ENCODE measurements around the gene ESRRG.

Gene ESRRG

DNA sequence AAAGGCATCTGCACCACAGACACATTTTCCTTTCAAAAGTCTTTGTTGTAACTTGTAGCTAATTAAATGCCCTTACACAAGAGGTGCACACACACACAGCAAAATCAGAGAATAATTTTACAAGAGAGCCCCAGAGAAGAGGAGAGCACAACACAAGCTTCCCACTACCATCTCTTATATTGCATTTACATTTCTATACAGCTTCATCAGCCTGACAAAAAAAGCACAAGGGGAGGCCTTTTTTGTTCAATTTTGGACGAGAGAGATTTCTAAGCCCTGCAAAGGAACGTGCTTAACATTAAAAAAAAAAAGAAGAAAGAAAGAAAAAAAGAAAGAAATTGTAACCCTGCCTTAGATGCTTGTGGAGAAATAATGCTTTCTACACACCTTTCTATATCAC, 17.1 kb upstream of the ESRRG start:
- H3K9me3 ChIP-seq (ENCODE audit: control insufficient read depth, insufficient read depth, low read length): no peaks in the 10 kb centered on the region
- H3K4me3 ChIP-seq (ENCODE audit: low read depth, low read length): peak overlapping the region; percentile 37
- H3K27ac ChIP-seq (ENCODE audit: low read depth, low read length): peak overlapping the region; percentile 88
- no peaks in the 10 kb centered on the region for H3K36me3 ChIP-seq (ENCODE audit: control insufficient read depth, insufficient read depth, low read length)
- no peaks in the 10 kb centered on the region for H3K27me3 ChIP-seq (ENCODE audit: control insufficient read depth, insufficient read depth, low read length)
- peaks cover 33% of the 10 kb centered on the region for H3K4me1 ChIP-seq (ENCODE audit: control insufficient read depth, insufficient read depth, low read length)
- H3K9ac ChIP-seq (ENCODE audit: low read depth, low read length): no peak overlapping the region

DNA sequence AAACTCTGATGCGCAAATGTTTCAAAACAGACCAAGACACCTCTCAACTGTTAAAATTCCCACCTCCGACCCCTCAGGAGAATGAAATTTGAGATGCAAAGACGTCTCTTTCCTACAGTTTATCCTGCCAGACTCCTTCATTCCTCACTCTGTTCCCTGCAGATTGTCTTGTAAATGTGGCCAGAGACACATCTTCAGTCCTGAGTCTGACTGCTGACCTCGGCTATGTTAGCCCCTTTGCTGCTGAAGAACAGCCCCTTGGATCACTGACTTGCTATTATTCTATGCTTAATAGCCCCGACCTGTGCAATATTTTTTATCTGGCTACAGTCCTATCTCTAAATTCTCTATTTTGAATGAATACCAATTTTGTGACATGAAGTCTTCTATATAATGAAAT, 16.6 kb upstream of the ESRRG start:
- Histone ChIP-seq H3K27me3 (ENCODE audit: control insufficient read depth, insufficient read depth, low read length) (no peaks in the 10 kb centered on the region), H3K4me1 (ENCODE audit: control insufficient read depth, insufficient read depth, low read length) (peaks cover 33% of the 10 kb centered on the region), H3K9me3 (ENCODE audit: control insufficient read depth, insufficient read depth, low read length) (no peaks in the 10 kb centered on the region), H3K36me3 (ENCODE audit: control insufficient read depth, insufficient read depth, low read length) (no peaks in the 10 kb centered on the region), H3K27ac (ENCODE audit: low read depth, low read length) (peak overlapping the region; percentile 88), H3K4me3 (ENCODE audit: low read depth, low read length) (peak overlapping the region; percentile 37), H3K9ac (ENCODE audit: low read depth, low read length) (no peak overlapping the region)

DNA sequence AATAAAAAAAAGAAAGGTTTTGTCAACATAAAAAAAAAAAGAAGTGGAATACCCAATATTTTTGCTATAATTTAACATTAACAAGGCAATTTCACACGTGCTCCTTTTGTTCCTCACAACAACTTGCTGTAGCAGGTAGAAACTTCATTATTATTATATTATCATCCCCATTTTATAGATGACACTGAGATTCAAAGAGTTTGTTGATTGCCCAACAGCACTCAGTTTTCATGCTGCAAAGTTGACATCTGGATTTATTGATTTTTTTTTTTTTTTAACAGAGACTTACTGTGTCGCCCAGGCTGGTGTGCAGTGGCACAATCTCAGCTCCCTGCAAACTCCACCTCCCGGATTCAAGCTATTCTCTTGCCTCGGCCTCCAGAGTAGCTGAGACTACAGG, 8.9 kb upstream of the ESRRG start:
- no peaks in the 10 kb centered on the region for H3K9me3 ChIP-seq (ENCODE audit: control insufficient read depth, insufficient read depth, low read length)
- no peak overlapping the region for H3K9ac ChIP-seq (ENCODE audit: low read depth, low read length)
- H3K36me3 ChIP-seq (ENCODE audit: control insufficient read depth, insufficient read depth, low read length): no peaks in the 10 kb centered on the region
- H3K27me3 ChIP-seq (ENCODE audit: control insufficient read depth, insufficient read depth, low read length): no peaks in the 10 kb centered on the region
- no peak overlapping the region for H3K27ac ChIP-seq (ENCODE audit: low read depth, low read length)
- no peak overlapping the region for H3K4me3 ChIP-seq (ENCODE audit: low read depth, low read length)
- H3K4me1 ChIP-seq (ENCODE audit: control insufficient read depth, insufficient read depth, low read length): peaks cover 6% of the 10 kb centered on the region

DNA sequence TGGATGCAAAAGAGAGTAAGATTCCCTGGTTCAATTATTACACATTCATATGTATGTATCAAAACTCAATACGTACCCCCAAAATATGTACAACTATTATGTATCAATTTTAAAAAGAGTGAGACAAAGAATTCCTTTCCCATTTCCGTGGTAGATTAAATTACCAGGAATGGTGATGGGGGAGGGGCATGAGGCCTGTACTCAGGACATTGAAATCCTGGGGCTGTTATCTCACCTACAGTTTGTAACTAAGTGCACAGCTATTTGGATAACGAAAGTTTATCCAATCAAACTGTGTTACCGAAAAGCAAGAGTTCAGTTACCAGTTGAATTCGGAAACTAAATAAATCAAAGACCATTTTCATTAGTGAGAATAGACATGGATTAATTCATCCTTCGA, 8.3 kb upstream of the ESRRG start:
- no peak overlapping the region for H3K4me3 ChIP-seq (ENCODE audit: low read depth, low read length)
- H3K4me1 ChIP-seq (ENCODE audit: control insufficient read depth, insufficient read depth, low read length): peaks cover 6% of the 10 kb centered on the region
- no peaks in the 10 kb centered on the region for H3K36me3 ChIP-seq (ENCODE audit: control insufficient read depth, insufficient read depth, low read length)
- H3K9ac ChIP-seq (ENCODE audit: low read depth, low read length): no peak overlapping the region
- H3K27me3 ChIP-seq (ENCODE audit: control insufficient read depth, insufficient read depth, low read length): no peaks in the 10 kb centered on the region
- H3K9me3 ChIP-seq (ENCODE audit: control insufficient read depth, insufficient read depth, low read length): no peaks in the 10 kb centered on the region
- no peak overlapping the region for H3K27ac ChIP-seq (ENCODE audit: low read depth, low read length)

DNA sequence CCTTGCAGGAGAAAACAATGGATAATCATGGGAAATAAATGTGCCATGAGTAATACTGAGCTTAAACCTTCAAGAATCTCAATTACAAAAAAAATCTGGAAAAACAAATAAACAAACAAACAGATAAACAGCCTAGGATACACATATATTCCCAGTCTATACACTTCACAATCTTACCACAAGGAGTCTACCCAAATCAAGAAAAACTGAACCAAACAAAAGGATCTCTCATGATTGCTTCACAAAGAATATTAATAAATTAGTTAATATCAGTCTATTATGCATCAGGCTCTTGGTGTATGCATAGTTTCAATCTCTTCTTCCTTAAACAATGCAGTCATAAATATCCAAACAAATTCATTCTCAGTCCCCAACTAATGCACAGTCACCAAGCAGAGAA, 3.2 kb upstream of the ESRRG start:
- Histone ChIP-seq H3K36me3 (ENCODE audit: control insufficient read depth, insufficient read depth, low read length) (no peaks in the 10 kb centered on the region), H3K9me3 (ENCODE audit: control insufficient read depth, insufficient read depth, low read length) (no peaks in the 10 kb centered on the region), H3K4me1 (ENCODE audit: control insufficient read depth, insufficient read depth, low read length) (peaks cover 14% of the 10 kb centered on the region), H3K27me3 (ENCODE audit: control insufficient read depth, insufficient read depth, low read length) (no peaks in the 10 kb centered on the region; the same call in 1 of the 2 replicates), H3K9ac (ENCODE audit: low read depth, low read length) (no peak overlapping the region), H3K27ac (ENCODE audit: low read depth, low read length) (no peak overlapping the region), H3K4me3 (ENCODE audit: low read depth, low read length) (no peak overlapping the region)

DNA sequence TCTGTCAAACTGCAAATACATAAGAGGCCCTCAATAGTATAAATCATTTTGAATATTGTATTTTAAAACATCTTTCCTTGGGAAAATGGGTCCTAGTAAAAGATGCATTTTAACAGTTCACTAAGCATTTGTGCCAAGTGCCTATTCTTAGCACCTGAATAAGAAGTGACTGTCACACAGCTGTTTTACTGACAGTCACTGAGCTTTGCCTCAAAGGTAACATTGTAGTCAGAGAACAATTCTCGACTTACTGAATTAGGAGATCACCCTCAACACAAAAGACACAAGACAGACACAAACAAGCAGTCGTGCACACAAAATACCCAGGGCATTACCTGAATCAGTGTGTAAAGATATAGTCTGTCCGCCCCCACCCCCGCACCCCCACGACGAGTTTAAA, 408 bp downstream of the ESRRG start:
- Histone ChIP-seq H3K4me3 (ENCODE audit: low read depth, low read length) (peak overlapping the region; percentile 82), H3K4me1 (ENCODE audit: control insufficient read depth, insufficient read depth, low read length) (peaks cover 13% of the 10 kb centered on the region), H3K36me3 (ENCODE audit: control insufficient read depth, insufficient read depth, low read length) (no peaks in the 10 kb centered on the region), H3K27me3 (ENCODE audit: control insufficient read depth, insufficient read depth, low read length) (no peaks in the 10 kb centered on the region; the same call in 1 of the 2 replicates), H3K9ac (ENCODE audit: low read depth, low read length) (peak overlapping the region; percentile 38; the same call in 1 of the 2 replicates), H3K9me3 (ENCODE audit: control insufficient read depth, insufficient read depth, low read length) (no peaks in the 10 kb centered on the region), H3K27ac (ENCODE audit: low read depth, low read length) (no peak overlapping the region)

DNA sequence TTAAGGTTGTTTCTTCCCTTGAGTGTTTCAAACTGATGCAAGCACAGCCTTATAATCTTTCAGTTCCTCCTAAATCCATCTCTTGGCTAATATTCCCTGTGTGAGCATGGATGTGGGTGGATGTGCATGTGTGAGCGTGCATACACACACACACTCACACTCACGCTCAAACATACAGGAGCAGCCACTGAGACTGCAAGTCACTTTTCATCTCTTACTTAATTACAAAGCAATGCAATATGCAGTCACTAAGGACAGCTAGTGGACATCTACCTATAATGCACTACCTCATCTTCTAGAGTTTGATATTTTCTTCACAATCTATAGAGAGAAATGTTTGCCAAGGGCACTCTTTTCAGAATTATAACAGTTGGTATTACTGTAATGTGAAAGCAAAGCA, 1.4 kb downstream of the ESRRG start:
- Histone ChIP-seq H3K27ac (ENCODE audit: low read depth, low read length) (no peak overlapping the region), H3K4me1 (ENCODE audit: control insufficient read depth, insufficient read depth, low read length) (peaks cover 13% of the 10 kb centered on the region), H3K9me3 (ENCODE audit: control insufficient read depth, insufficient read depth, low read length) (no peaks in the 10 kb centered on the region), H3K27me3 (ENCODE audit: control insufficient read depth, insufficient read depth, low read length) (no peaks in the 10 kb centered on the region; the same call in 1 of the 2 replicates), H3K9ac (ENCODE audit: low read depth, low read length) (no peak overlapping the region), H3K36me3 (ENCODE audit: control insufficient read depth, insufficient read depth, low read length) (no peaks in the 10 kb centered on the region), H3K4me3 (ENCODE audit: low read depth, low read length) (no peak overlapping the region)

DNA sequence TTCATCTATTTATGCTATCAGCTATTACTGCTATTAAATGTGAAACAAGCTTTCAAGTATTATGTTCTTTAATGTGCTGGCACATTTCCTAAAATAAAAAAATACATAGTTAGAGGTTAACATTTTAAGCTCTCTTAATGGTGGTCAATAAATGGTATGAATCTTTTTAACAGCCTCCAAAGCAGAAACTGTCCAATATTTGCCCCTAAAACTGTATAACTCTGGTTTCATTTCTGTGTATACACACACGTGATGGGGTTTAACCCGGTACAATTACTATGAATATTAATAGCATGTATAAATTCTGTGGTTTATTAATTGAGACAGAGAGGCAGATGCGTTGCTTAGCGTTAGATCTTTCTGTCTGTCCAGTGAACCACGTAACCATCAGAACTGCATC, 2.2 kb downstream of the ESRRG start:
- Histone ChIP-seq H3K4me1 (ENCODE audit: control insufficient read depth, insufficient read depth, low read length) (peaks cover 13% of the 10 kb centered on the region), H3K9me3 (ENCODE audit: control insufficient read depth, insufficient read depth, low read length) (no peaks in the 10 kb centered on the region), H3K27ac (ENCODE audit: low read depth, low read length) (no peak overlapping the region), H3K36me3 (ENCODE audit: control insufficient read depth, insufficient read depth, low read length) (no peaks in the 10 kb centered on the region), H3K4me3 (ENCODE audit: low read depth, low read length) (no peak overlapping the region), H3K9ac (ENCODE audit: low read depth, low read length) (no peak overlapping the region), H3K27me3 (ENCODE audit: control insufficient read depth, insufficient read depth, low read length) (no peaks in the 10 kb centered on the region; the same call in 1 of the 2 replicates)

DNA sequence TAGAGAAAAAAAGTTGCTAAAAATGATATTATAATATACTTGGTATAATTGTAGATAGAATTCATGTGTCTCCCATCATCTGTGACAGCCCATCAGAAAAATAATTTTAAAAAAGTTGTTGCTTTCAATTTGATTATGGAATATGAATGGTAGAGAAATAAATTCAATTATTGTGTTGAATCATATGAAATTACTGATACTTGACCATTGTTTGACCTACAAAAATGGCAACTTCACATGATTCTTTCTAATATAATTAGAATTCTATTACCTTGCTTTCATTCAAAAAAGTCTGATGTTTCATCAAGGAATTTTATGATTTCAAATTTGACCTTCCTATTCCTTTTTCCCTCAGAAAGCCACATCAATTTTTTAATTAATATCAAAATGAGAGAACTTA, 11.5 kb downstream of the ESRRG start:
- Histone ChIP-seq H3K9ac (ENCODE audit: low read depth, low read length) (no peak overlapping the region), H3K9me3 (ENCODE audit: control insufficient read depth, insufficient read depth, low read length) (no peaks in the 10 kb centered on the region), H3K36me3 (ENCODE audit: control insufficient read depth, insufficient read depth, low read length) (no peaks in the 10 kb centered on the region), H3K27me3 (ENCODE audit: control insufficient read depth, insufficient read depth, low read length) (no peaks in the 10 kb centered on the region), H3K4me1 (ENCODE audit: control insufficient read depth, insufficient read depth, low read length) (peaks cover 7% of the 10 kb centered on the region; the same call in 1 of the 2 replicates), H3K27ac (ENCODE audit: low read depth, low read length) (no peak overlapping the region), H3K4me3 (ENCODE audit: low read depth, low read length) (no peak overlapping the region)

DNA sequence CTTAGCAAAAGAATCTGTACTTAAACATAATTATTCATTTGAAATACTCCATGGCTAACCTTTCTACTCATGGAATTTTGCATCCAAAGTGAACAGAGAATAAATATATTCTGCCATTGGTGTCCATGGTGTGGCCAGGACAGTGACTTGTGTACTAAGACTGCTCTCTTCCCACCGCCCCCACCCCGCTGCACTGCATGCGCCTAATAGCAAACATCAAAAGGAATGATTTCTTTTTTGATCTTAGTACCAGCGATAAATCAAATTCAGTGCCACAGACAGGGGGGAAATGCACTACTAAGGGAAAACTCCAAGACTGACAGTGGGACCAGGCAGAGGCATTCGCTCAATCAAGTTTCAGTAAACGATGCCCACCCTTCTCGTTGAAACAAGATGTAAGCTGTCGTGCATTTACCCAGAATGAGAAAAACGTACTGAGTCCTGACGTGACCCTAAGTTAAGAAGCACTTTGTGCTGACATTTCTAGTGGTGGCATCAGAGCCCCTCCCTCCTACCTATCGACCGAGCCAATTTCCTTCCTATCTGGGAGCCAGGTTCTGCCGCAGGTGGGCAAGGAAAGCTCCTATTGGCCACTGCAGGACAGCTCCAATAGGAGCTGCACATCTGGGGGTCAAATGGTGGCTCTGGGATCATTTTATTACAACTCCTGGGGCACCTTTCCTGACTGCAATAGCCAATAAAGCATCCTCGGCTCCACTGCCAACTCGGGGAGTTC, 12.5 kb downstream of the ESRRG start:
- H3K36me3 ChIP-seq (ENCODE audit: control insufficient read depth, insufficient read depth, low read length): no peaks in the 10 kb centered on the region
- no peak overlapping the region for H3K9ac ChIP-seq (ENCODE audit: low read depth, low read length)
- H3K4me1 ChIP-seq (ENCODE audit: control insufficient read depth, insufficient read depth, low read length): peaks cover 14% of the 10 kb centered on the region; the same call in 1 of the 2 replicates
- no peak overlapping the region for H3K4me3 ChIP-seq (ENCODE audit: low read depth, low read length)
- H3K9me3 ChIP-seq (ENCODE audit: control insufficient read depth, insufficient read depth, low read length): no peaks in the 10 kb centered on the region
- H3K27me3 ChIP-seq (ENCODE audit: control insufficient read depth, insufficient read depth, low read length): no peaks in the 10 kb centered on the region
- H3K27ac ChIP-seq (ENCODE audit: low read depth, low read length): no peak overlapping the region

DNA sequence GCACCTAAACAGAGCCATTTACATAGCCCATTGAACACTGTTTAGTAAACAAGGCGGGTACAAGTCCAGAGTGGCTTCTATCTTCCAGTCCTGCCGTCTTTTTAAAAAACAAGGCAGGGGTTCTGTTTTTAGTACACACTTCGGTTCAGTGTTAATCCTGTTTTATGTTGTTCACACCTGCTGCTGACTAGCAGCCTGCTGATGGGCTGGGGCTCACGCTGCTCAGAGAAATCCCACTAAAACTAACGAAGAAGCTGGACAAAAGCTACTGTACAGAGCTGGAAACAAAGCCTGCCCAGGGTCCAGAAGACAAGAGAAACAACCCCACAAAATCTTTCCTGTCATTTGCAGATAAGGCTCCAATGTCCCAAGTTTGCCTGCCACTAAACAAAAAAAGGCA, 13.2 kb downstream of the ESRRG start:
- Histone ChIP-seq H3K27ac (ENCODE audit: low read depth, low read length) (no peak overlapping the region), H3K4me3 (ENCODE audit: low read depth, low read length) (no peak overlapping the region), H3K9ac (ENCODE audit: low read depth, low read length) (no peak overlapping the region), H3K36me3 (ENCODE audit: control insufficient read depth, insufficient read depth, low read length) (no peaks in the 10 kb centered on the region), H3K4me1 (ENCODE audit: control insufficient read depth, insufficient read depth, low read length) (peaks cover 19% of the 10 kb centered on the region; the same call in 1 of the 2 replicates), H3K27me3 (ENCODE audit: control insufficient read depth, insufficient read depth, low read length) (no peaks in the 10 kb centered on the region), H3K9me3 (ENCODE audit: control insufficient read depth, insufficient read depth, low read length) (no peaks in the 10 kb centered on the region)
